Astrocyte of the cerebellum (primary cell): Measurements from ENCODE around the gene EEF1AKMT4.

Experiments
- DNase-seq: peaks from one replicate; pipeline ENCODE4 v3.0.0-alpha.2; 2011; ENCODE audit warnings: low read depth
- H3K4me3 ChIP-seq: 2 replicates; pipeline ENCODE4 v1.5.1; 2011; ENCODE audit warnings: mild to moderate bottlenecking, low read depth, low read length, moderate library complexity
- CTCF ChIP-seq: IDR thresholded peaks from 2 replicates; pipeline ENCODE4 v1.5.1; 2012; ENCODE audit warnings: low read length, low read depth, moderate library complexity, mild to moderate bottlenecking; ENCODE audit errors: missing control alignments
- in situ Hi-C: cut with HindIII; loops from 2 replicates; pipeline ENCODE4 v1.10.0; 2017; ENCODE audit warnings: low sequenced_read_pairs

The EEF1AKMT4 gene

GRCh38 chr3:184234671-184235380 is 14.6 kb upstream of the EEF1AKMT4 start:
- TF ChIP-seq CTCF: no peak
- no peak overlapping the region for H3K4me3 ChIP-seq
- no peak for DNase-seq
- in situ Hi-C loops: loop anchor here (25.0 kb wide), 1 partner anchor 348 kb away; the partner anchor contains the start of gene PARL

GRCh38 chr3:184235381-184236032 is 14.0 kb upstream of the EEF1AKMT4 start:
- no peak for DNase-seq
- no peak overlapping the region for H3K4me3 ChIP-seq
- TF ChIP-seq CTCF: no peak
- in situ Hi-C loops: loop anchor here (25.0 kb wide), 1 partner anchor 348 kb away; the partner anchor contains the start of gene PARL

- DNase-seq: no peak
- in situ Hi-C loops: loop anchor here (25.0 kb wide), 1 partner anchor 349 kb away; the partner anchor contains the start of gene PARL
- no peak for TF ChIP-seq CTCF
- H3K4me3 ChIP-seq: no peak overlapping the region
These were observed 13.4 kb upstream of the EEF1AKMT4 start for GRCh38 chr3:184236033-184236410.

- TF ChIP-seq CTCF: no peak
- no peak for DNase-seq
- H3K4me3 ChIP-seq: no peak overlapping the region
These were observed 12.8 kb upstream of the EEF1AKMT4 start for GRCh38 chr3:184236636-184237035.

GRCh38 chr3:184237211-184237610 is 12.3 kb upstream of the EEF1AKMT4 start:
- TF ChIP-seq CTCF: no peak
- in situ Hi-C loops: loop anchor here (25.0 kb wide), 1 partner anchor 350 kb away; the partner anchor contains the start of gene PARL

More at GRCh38 chr3:184236636-184237035, 12.8 kb upstream of the EEF1AKMT4 start:
- in situ Hi-C loops: loop anchor here (25.0 kb wide), 1 partner anchor 349 kb away; the partner anchor contains the start of gene PARL

GRCh38 chr3:184237807-184238206 is 11.7 kb upstream of the EEF1AKMT4 start:
- H3K4me3 ChIP-seq: no peak overlapping the region
- in situ Hi-C loops: loop anchor here (25.0 kb wide), 1 partner anchor 351 kb away; the partner anchor contains the start of gene PARL
- TF ChIP-seq CTCF: no peak
- no peak for DNase-seq

More at GRCh38 chr3:184237211-184237610, 12.3 kb upstream of the EEF1AKMT4 start:
- H3K4me3 ChIP-seq: no peak overlapping the region
- DNase-seq: no peak
